Smooth muscle cell (in vitro differentiated cells): ENCODE measurements around the gene PHEX. TPM values are rescaled to one million over a fixed set of nuclear protein-coding genes. Genes with fewer than 3 reads are reported as not detected.

Experiments used
- DNase-seq: peaks from one replicate; lab custom pipeline; 2025; ENCODE audit not compliant: unreplicated experiment; lab: John Stamatoyannopoulos, UW
- H2AFZ ChIP-seq: fragments of 200-600 bp; sonication (generic); 2 replicates; pipeline ENCODE4 v1.6.0; 2016; ENCODE audit warnings: antibody characterized with exemption, low read depth, mild to moderate bottlenecking
- H3F3A ChIP-seq: fragments of 200-600 bp; sonication (generic); 2 replicates; pipeline ENCODE4 v1.6.0; 2017; ENCODE audit warnings: antibody characterized with exemption, low read depth
- H3K27ac ChIP-seq: fragments of 200-600 bp; sonication (generic); 2 replicates; pipeline ENCODE4 v1.5.1; 2016; ENCODE audit warnings: low read depth, mild to moderate bottlenecking
- H3K27me3 ChIP-seq: fragments of 200-600 bp; sonication (generic); 2 replicates; pipeline ENCODE4 v1.6.1; 2016; ENCODE audit warnings: low read depth, mild to moderate bottlenecking
- H3K36me3 ChIP-seq: fragments of 200-600 bp; sonication (generic); 2 replicates; pipeline ENCODE4 v1.5.1; 2016; ENCODE audit warnings: low read depth
- H3K4me1 ChIP-seq: fragments of 200-600 bp; sonication (generic); 2 replicates; pipeline ENCODE4 v1.5.1; 2016; ENCODE audit warnings: low read depth
- H3K4me2 ChIP-seq: fragments of 200-600 bp; sonication (generic); 2 replicates; pipeline ENCODE4 v1.6.0; 2016; ENCODE audit warnings: mild to moderate bottlenecking
- H3K4me3 ChIP-seq: fragments of 200-600 bp; sonication (generic); 2 replicates; pipeline ENCODE4 v1.5.1; 2016; ENCODE audit warnings: mild to moderate bottlenecking
- H3K79me2 ChIP-seq: fragments of 200-600 bp; sonication (generic); 2 replicates; pipeline ENCODE4 v1.6.0; 2016; ENCODE audit warnings: low read depth, mild to moderate bottlenecking
- H3K9ac ChIP-seq: fragments of 200-600 bp; sonication (generic); 2 replicates; pipeline ENCODE4 v1.6.0; 2016; ENCODE audit warnings: low read depth
- H3K9me3 ChIP-seq: fragments of 200-600 bp; sonication (generic); replicated peaks from 2 replicates; pipeline ENCODE4 v1.5.1; 2016; ENCODE audit warnings: low read depth
- H4K20me1 ChIP-seq: fragments of 200-600 bp; sonication (generic); 2 replicates; pipeline ENCODE4 v1.6.0; 2016; ENCODE audit warnings: low read depth
- CTCF ChIP-seq: fragments of 200-600 bp; sonication (generic); IDR thresholded peaks from 2 replicates; pipeline ENCODE4 v1.5.1; 2017; ENCODE audit warnings: borderline replicate concordance, mild to moderate bottlenecking, antibody characterized with exemption; ENCODE audit not compliant: insufficient read depth, poor library complexity, severe bottlenecking
- WGBS: methylation state at CpG from one replicate; pipeline ENCODE4 v1.1.7; 2016; ENCODE audit warnings: low lambda C conversion rate; 5-methylcytosine and 5-hydroxymethylcytosine counted together
- polyA plus RNA-seq: library from polyadenylated mRNA; unstranded; fragments of >200 nt; fragmentation: Nextera tagmentation; extraction: Ambion mirVana; gene quantifications from 2 replicates; pipeline ENCODE4 v1.2.1, GENCODE V29; 2016
- total RNA-seq: library from RNA; depleted of rRNA; stranded (reverse); fragments of >200 nt; gene quantifications from 2 replicates; pipeline ENCODE4 v1.2.3, GENCODE V29; 2014

Gene PHEX
- total and polyA plus RNA-seq, 2 experiments from 2014 or later = not detected

GRCh38 chrX:22193851-22194659 is 161.9 kb downstream of the PHEX start:
- WGBS = 66% methylated on average over 8 of the region's 8 CpGs
- Histone ChIP-seq H3K4me3 (no peak overlapping the region), H2AFZ (no peak overlapping the region), H3K36me3 (no peaks in the 10 kb centered on the region), H3K4me2 (no peak overlapping the region), H3K9me3 (no peaks in the 10 kb centered on the region), H3K79me2 (no peaks in the 10 kb centered on the region), H3K27ac (no peak overlapping the region), H3F3A (no peaks in the 10 kb centered on the region), H3K9ac (no peak overlapping the region), H3K27me3 (no peaks in the 10 kb centered on the region), H3K4me1 (no peaks in the 10 kb centered on the region), H4K20me1 (no peaks in the 10 kb centered on the region)
- DNase-seq = no peak
- no peak for TF ChIP-seq CTCF

- H3K27ac ChIP-seq = no peak overlapping the region
- DNase-seq = no peak
- H3F3A ChIP-seq = no peaks in the 10 kb centered on the region
- WGBS = 75% methylated on average over 1 of the region's 1 CpG
- no peaks in the 10 kb centered on the region for H3K4me1 ChIP-seq
- no peaks in the 10 kb centered on the region for H3K36me3 ChIP-seq
- no peak for TF ChIP-seq CTCF
- H3K4me2 ChIP-seq = no peak overlapping the region
- no peak overlapping the region for H3K9ac ChIP-seq
- H3K27me3 ChIP-seq = no peaks in the 10 kb centered on the region
- H4K20me1 ChIP-seq = no peaks in the 10 kb centered on the region
- H3K4me3 ChIP-seq = no peak overlapping the region
- no peaks in the 10 kb centered on the region for H3K9me3 ChIP-seq
- H2AFZ ChIP-seq = no peak overlapping the region
- H3K79me2 ChIP-seq = no peaks in the 10 kb centered on the region
Measured at GRCh38 chrX:22194660-22194945, 162.5 kb downstream of the PHEX start.

- no peak overlapping the region for H3K4me2 ChIP-seq
- no peak overlapping the region for H3K27ac ChIP-seq
- WGBS = 67% methylated on average over 1 of the region's 1 CpG
- no peak for TF ChIP-seq CTCF
- H2AFZ ChIP-seq = no peak overlapping the region
- no peaks in the 10 kb centered on the region for H3K27me3 ChIP-seq
- no peaks in the 10 kb centered on the region for H3K9me3 ChIP-seq
- no peaks in the 10 kb centered on the region for H3F3A ChIP-seq
- no peak overlapping the region for H3K9ac ChIP-seq
- H4K20me1 ChIP-seq = no peaks in the 10 kb centered on the region
- no peak for DNase-seq
- no peaks in the 10 kb centered on the region for H3K79me2 ChIP-seq
- no peak overlapping the region for H3K4me3 ChIP-seq
- H3K36me3 ChIP-seq = no peaks in the 10 kb centered on the region
- no peaks in the 10 kb centered on the region for H3K4me1 ChIP-seq
Measured at GRCh38 chrX:22196149-22196548, 164.0 kb downstream of the PHEX start.

- H4K20me1 ChIP-seq = no peaks in the 10 kb centered on the region
- no peak overlapping the region for H2AFZ ChIP-seq
- no peak overlapping the region for H3K4me3 ChIP-seq
- no peak overlapping the region for H3K4me2 ChIP-seq
- H3K9ac ChIP-seq = no peak overlapping the region
- no peaks in the 10 kb centered on the region for H3F3A ChIP-seq
- no peaks in the 10 kb centered on the region for H3K27me3 ChIP-seq
- H3K36me3 ChIP-seq = no peaks in the 10 kb centered on the region
- H3K4me1 ChIP-seq = no peaks in the 10 kb centered on the region
- H3K27ac ChIP-seq = no peak overlapping the region
- H3K9me3 ChIP-seq = no peaks in the 10 kb centered on the region
- TF ChIP-seq CTCF = no peak
- H3K79me2 ChIP-seq = no peaks in the 10 kb centered on the region
- no peak for DNase-seq
Measured at GRCh38 chrX:22202251-22202650, 170.1 kb downstream of the PHEX start.
